Mucosa of descending colon (tissue), 3 donors: ENCODE measurements around the gene VAT1L. TPM values are rescaled to one million over a fixed set of nuclear protein-coding genes. Genes with fewer than 3 reads are reported as not detected.

Experiments used
- ATAC-seq: fragments of 200-7000 bp; cut with Tn5 transposase; one replicate; pipeline ENCODE4 v1.9.1; 2020; ENCODE audit warnings: mild to moderate bottlenecking, moderate library complexity
- DNase-seq, 3 donors: peaks; one replicate each; pipeline ENCODE4 v3.0.0-alpha.2; 2020
- H3K36me3 ChIP-seq: fragments of 200-600 bp; one replicate; pipeline ENCODE4 v1.8.0; 2021; ENCODE audit warnings: low read depth, mild to moderate bottlenecking
- H3K4me1 ChIP-seq: fragments of 200-600 bp; one replicate; pipeline ENCODE4 v1.8.0; 2021; ENCODE audit warnings: low read depth, mild to moderate bottlenecking
- H3K4me3 ChIP-seq: fragments of 200-600 bp; one replicate; pipeline ENCODE4 v1.8.0; 2021; ENCODE audit warnings: mild to moderate bottlenecking
- H3K9me3 ChIP-seq: fragments of 200-600 bp; one replicate; pipeline ENCODE4 v1.8.0; 2021; ENCODE audit warnings: mild to moderate bottlenecking
- CTCF ChIP-seq: fragments of 200-600 bp; IDR thresholded peaks from one replicate; pipeline ENCODE4 v1.8.0; 2022; ENCODE audit warnings: antibody characterized with exemption, mild to moderate bottlenecking
- intact Hi-C, 2 donors: fragments of 100-400 bp; cut with DNase I in 1 of 2; cut with micrococcal nuclease in 1 of 2; formaldehyde crosslinking; loops; one replicate each; pipeline versions ENCODE4 v1.11.0 to v1.11.1; 2022; cut with DNase I, micrococcal nuclease
- total RNA-seq, 3 donors: library from RNA; stranded (reverse); fragmentation: NEBNext Ultra II Directional in 2 of 3; extraction: Animal tissue kit (Norgen Biotek cat#: 25700) in 2 of 3; gene quantifications; one replicate each; pipeline versions ENCODE4 v1.2.1 to v1.2.4, GENCODE V29; 2021 to 2023
- donor health status: DM: no; HTN: no; CAD: no; lungs with moderate emphysema.
- donor health status: DM: no; HTN: no; CAD: no.
- donor health status: DM: no; HTN: yes; CAD: no.

Gene VAT1L
- total RNA-seq, 3 donors from 2014 or later, result 0.84 to 8.7 (median 0.84) TPM

- no peak for DNase-seq
- no peak overlapping the region for H3K4me3 ChIP-seq
- ATAC-seq, result no peak
- H3K36me3 ChIP-seq, result no peaks in the 10 kb centered on the region
- no peaks in the 10 kb centered on the region for H3K4me1 ChIP-seq
- intact Hi-C loops, result no loop called here
- no peak for TF ChIP-seq CTCF
- no peaks in the 10 kb centered on the region for H3K9me3 ChIP-seq
Observed at GRCh38 chr16:77905374-77905920, 117.1 kb downstream of the VAT1L start.

- H3K9me3 ChIP-seq, result no peaks in the 10 kb centered on the region
- no peaks in the 10 kb centered on the region for H3K4me1 ChIP-seq
- H3K36me3 ChIP-seq, result no peaks in the 10 kb centered on the region
- no peak for DNase-seq
- no peak overlapping the region for H3K4me3 ChIP-seq
- TF ChIP-seq CTCF, result no peak
- intact Hi-C loops, result no loop called here
- no peak for ATAC-seq
Observed at GRCh38 chr16:77910021-77910420, 121.7 kb downstream of the VAT1L start.

- no peak for TF ChIP-seq CTCF
- no peaks in the 10 kb centered on the region for H3K4me1 ChIP-seq
- DNase-seq (no peak), ATAC-seq (no peak)
- H3K9me3 ChIP-seq, result no peaks in the 10 kb centered on the region
- H3K4me3 ChIP-seq, result no peak overlapping the region
- intact Hi-C loops, result no loop called here
- no peaks in the 10 kb centered on the region for H3K36me3 ChIP-seq
Observed at GRCh38 chr16:77912617-77913016, 124.3 kb downstream of the VAT1L start.

- Histone ChIP-seq H3K9me3 (no peaks in the 10 kb centered on the region), H3K4me1 (peaks cover 2% of the 10 kb centered on the region), H3K4me3 (no peak overlapping the region), H3K36me3 (no peaks in the 10 kb centered on the region)
- ATAC-seq (no peak), DNase-seq (no peak)
- no peak for TF ChIP-seq CTCF
- intact Hi-C loops, result no loop called here
Observed at GRCh38 chr16:77913738-77914253, 125.4 kb downstream of the VAT1L start.

GRCh38 chr16:77916111-77916510 is 127.7 kb downstream of the VAT1L start:
- intact Hi-C loops, result no loop called here
- no peaks in the 10 kb centered on the region for H3K9me3 ChIP-seq
- H3K36me3 ChIP-seq, result no peaks in the 10 kb centered on the region
- H3K4me1 ChIP-seq, result peaks cover 5% of the 10 kb centered on the region
- DNase-seq (no peak), ATAC-seq (no peak)
- no peak for TF ChIP-seq CTCF
- no peak overlapping the region for H3K4me3 ChIP-seq

GRCh38 chr16:77917971-77918370 is 129.6 kb downstream of the VAT1L start:
- ATAC-seq (no peak), DNase-seq (no peak)
- Histone ChIP-seq H3K4me1 (peaks cover 5% of the 10 kb centered on the region), H3K36me3 (no peaks in the 10 kb centered on the region), H3K4me3 (no peak overlapping the region), H3K9me3 (no peaks in the 10 kb centered on the region)
- intact Hi-C loops, result no loop called here
- TF ChIP-seq CTCF, result no peak
